IPS-18a (cell line): ENCODE results near the gene IL4.
"Not testable (repeated sequence)": the region's sequence is repeated elsewhere in the genome, so short reads cannot be mapped to it uniquely, and the experiment has no call there.

Experiments
- H3K27ac ChIP-seq: one replicate; pipeline ENCODE4 v1.5.1; 2013; ENCODE audit warnings: low read length
- H3K27me3 ChIP-seq: one replicate; pipeline ENCODE4 v1.6.1; 2013; ENCODE audit warnings: mild to moderate bottlenecking, low read length; ENCODE audit not compliant: control insufficient read depth, insufficient read depth
- H3K36me3 ChIP-seq: one replicate; pipeline ENCODE4 v1.6.1; 2013; ENCODE audit warnings: low read depth, low read length; ENCODE audit not compliant: control insufficient read depth
- H3K4me1 ChIP-seq: one replicate; pipeline ENCODE4 v1.6.1; 2013; ENCODE audit warnings: low read depth, low read length; ENCODE audit not compliant: control insufficient read depth
- H3K4me3 ChIP-seq: one replicate; pipeline ENCODE4 v1.5.1; 2013; ENCODE audit warnings: low read length
- H3K9ac ChIP-seq: one replicate; pipeline ENCODE4 v1.6.1; 2013; ENCODE audit warnings: mild to moderate bottlenecking, low read length, moderate library complexity
- H3K9me3 ChIP-seq: one replicate; pipeline ENCODE4 v1.6.1; 2013; ENCODE audit warnings: low read depth, low read length; ENCODE audit not compliant: control insufficient read depth

IL4 gene

DNA sequence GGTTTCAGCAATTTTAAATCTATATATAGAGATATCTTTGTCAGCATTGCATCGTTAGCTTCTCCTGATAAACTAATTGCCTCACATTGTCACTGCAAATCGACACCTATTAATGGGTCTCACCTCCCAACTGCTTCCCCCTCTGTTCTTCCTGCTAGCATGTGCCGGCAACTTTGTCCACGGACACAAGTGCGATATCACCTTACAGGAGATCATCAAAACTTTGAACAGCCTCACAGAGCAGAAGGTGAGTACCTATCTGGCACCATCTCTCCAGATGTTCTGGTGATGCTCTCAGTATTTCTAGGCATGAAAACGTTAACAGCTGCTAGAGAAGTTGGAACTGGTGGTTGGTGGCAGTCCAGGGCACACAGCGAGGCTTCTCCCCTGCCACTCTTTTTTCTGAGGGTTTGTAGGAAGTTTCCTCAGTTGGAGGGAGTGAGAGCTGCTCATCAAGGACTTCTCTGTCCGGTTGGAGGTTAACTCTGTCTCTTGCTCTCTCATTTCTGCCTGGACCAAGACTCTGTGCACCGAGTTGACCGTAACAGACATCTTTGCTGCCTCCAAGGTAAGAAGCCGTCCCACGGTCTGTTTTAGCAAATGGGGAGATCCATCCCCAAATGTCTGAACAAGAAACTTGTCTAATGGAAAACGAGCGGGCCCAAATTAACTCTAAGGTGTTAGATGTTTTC, at the start of gene IL4:
Gene IL4 (plus strand): TSS at position 51 of the 692 bp plus-strand sequence. CDS start 62 bp downstream, at position 113.
- H3K27me3 ChIP-seq = no peaks in the 10 kb centered on the region
- no peak within 1 kb of the TSS for H3K9ac ChIP-seq
- no peaks in the 10 kb centered on the region for H3K9me3 ChIP-seq
- H3K4me3 ChIP-seq = no peak within 1 kb of the TSS
- H3K4me1 ChIP-seq = no peaks in the 10 kb centered on the region
- no peaks in the 10 kb centered on the region for H3K36me3 ChIP-seq
- H3K27ac ChIP-seq = no peak within 1 kb of the TSS

DNA sequence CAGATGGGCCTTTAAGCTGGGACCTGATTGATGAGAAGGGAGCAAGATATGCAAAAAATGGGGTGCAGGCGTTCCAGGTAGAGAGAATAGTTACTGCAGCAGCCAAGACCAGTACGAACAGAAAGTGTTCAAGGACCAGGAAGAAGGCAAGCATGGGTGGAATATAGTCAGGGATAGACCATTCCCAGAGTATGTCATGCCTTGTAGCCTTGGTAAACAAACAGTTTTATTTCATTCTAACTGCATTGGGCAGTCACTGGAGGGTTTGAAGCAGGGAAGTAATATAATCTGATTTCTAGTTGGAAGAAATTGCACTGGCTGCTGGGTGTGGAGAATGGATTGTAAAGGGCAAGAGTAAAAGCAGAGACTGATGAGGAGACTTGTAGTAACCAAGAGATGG, 46.3 kb upstream of the IL4 start:
- no peaks in the 10 kb centered on the region for H3K9me3 ChIP-seq
- no peak overlapping the region for H3K27ac ChIP-seq
- no peak overlapping the region for H3K4me3 ChIP-seq
- H3K4me1 ChIP-seq = no peaks in the 10 kb centered on the region
- H3K27me3 ChIP-seq = no peaks in the 10 kb centered on the region
- no peak overlapping the region for H3K9ac ChIP-seq
- no peaks in the 10 kb centered on the region for H3K36me3 ChIP-seq

DNA sequence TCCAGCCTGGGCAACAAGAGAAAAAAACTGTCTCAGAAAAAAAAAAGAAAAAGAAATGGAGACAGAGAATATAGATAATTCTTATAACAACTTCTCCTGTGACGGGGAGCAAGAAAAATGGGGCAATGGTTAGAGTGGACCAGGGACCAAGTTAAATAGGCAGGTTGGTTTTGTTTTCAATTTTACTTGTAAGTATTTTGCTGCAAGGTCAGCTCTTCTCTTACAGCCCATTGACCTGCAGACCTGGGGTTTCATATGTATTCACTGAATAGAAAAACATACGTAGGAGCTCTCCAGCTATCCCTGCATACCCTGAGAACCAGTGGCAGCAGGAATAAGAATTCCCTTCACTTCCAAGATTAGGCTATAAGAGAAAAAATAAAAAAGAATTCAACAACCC, 45.0 kb upstream of the IL4 start:
- Histone ChIP-seq H3K4me1 (no peaks in the 10 kb centered on the region), H3K4me3 (no peak overlapping the region), H3K27me3 (no peaks in the 10 kb centered on the region), H3K9ac (no peak overlapping the region), H3K9me3 (no peaks in the 10 kb centered on the region), H3K27ac (no peak overlapping the region), H3K36me3 (no peaks in the 10 kb centered on the region)

DNA sequence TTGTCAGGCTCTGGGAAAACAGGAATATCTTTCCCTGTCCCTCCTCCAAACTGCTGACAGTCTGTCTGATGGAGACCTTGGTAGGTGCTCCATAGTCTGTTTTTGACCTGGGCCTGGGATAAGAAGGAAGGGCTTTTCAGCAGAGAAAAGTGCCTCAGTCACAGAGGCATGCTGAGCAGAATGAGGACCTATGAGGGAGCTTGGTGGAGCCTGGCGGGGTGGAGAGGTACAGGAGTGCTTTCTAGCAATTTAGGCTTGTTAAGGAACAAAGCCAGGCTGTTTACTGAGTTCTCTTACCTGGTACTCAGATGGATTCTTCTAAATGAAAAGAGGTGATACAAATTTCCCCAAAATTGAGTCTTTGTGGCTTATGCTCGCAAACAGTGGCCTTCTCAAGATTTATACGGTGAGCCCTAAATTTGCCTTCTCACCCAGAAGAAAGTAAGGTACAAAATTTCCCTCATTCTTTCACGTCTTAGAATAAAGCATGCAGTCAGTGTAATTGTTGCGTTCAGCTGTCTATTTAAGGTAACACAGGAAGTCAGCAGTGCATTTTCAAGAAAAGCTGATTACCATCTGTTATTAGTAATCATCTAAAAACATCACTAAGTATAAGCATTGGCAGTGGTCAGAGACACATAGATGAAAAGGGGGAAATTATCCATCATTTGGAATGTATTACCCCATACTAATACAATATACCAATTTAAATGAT, 44.4 kb upstream of the IL4 start:
- H3K9ac ChIP-seq = no peak overlapping the region
- no peaks in the 10 kb centered on the region for H3K27me3 ChIP-seq
- no peaks in the 10 kb centered on the region for H3K9me3 ChIP-seq
- H3K36me3 ChIP-seq = no peaks in the 10 kb centered on the region
- no peaks in the 10 kb centered on the region for H3K4me1 ChIP-seq
- H3K4me3 ChIP-seq = no peak overlapping the region
- H3K27ac ChIP-seq = no peak overlapping the region

DNA sequence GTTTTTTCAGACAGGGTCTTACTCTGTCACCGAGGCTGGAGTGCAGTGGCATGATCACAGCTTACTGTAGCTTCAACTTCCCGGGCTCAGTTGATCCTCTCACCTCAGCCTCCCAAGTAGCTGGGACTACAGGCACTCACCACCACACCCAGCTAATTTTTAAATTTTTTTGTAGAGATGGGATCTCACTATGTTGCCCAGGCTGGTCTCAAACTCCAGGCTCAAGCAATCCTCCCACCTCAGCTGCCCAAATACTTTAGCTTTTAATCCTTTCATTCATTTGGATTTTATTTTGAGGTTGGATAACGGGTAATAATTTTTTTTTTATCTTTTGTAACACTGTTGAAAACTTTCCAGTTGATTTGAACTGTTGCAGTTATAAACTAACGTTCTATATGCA, 40.2 kb upstream of the IL4 start:
- peaks cover 13% of the 10 kb centered on the region for H3K36me3 ChIP-seq

DNA sequence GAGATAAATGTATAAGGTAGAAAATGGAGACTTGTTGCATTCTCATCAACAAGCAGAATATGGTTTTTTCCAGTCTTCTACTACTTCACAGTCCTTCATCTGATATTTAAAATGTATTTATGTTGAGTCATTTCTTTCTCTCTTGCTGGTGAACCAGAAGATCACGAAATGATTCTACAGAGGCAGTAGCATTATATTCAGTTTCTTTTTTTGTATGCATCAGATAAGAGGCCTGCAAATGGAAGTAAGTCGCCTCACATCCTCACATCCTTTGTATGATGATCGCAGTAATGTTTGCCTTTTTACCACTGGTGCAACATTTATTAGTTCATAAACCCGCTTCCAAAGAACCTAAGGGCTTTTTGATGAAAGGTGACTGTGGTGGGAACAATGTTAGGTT, 37.9 kb upstream of the IL4 start:
- no peak overlapping the region for H3K9ac ChIP-seq
- H3K27ac ChIP-seq = no peak overlapping the region

More for the DNA sequence above, 40.2 kb upstream of the IL4 start:
- H3K4me3 ChIP-seq, H3K9ac ChIP-seq, H3K27me3 ChIP-seq, H3K4me1 ChIP-seq, H3K9me3 ChIP-seq, H3K27ac ChIP-seq: not testable (repeated sequence)

DNA sequence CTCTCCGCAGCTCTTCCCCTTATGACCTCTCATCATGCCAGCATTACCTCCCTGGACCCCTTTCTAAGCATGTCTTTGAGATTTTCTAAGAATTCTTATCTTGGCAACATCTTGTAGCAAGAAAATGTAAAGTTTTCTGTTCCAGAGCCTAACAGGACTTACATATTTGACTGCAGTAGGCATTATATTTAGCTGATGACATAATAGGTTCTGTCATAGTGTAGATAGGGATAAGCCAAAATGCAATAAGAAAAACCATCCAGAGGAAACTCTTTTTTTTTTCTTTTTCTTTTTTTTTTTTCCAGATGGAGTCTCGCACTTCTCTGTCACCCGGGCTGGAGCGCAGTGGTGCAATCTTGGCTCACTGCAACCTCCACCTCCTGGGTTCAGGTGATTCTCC, 36.5 kb upstream of the IL4 start:
- Histone ChIP-seq H3K27me3 (no peaks in the 10 kb centered on the region), H3K4me1 (no peaks in the 10 kb centered on the region), H3K4me3 (no peak overlapping the region), H3K36me3 (peaks cover 33% of the 10 kb centered on the region), H3K9me3 (no peaks in the 10 kb centered on the region), H3K27ac (no peak overlapping the region), H3K9ac (no peak overlapping the region)

More for the DNA sequence above, 37.9 kb upstream of the IL4 start:
- Histone ChIP-seq H3K27me3 (no peaks in the 10 kb centered on the region), H3K9me3 (no peaks in the 10 kb centered on the region), H3K36me3 (peaks cover 28% of the 10 kb centered on the region), H3K4me3 (no peak overlapping the region), H3K4me1 (no peaks in the 10 kb centered on the region)

DNA sequence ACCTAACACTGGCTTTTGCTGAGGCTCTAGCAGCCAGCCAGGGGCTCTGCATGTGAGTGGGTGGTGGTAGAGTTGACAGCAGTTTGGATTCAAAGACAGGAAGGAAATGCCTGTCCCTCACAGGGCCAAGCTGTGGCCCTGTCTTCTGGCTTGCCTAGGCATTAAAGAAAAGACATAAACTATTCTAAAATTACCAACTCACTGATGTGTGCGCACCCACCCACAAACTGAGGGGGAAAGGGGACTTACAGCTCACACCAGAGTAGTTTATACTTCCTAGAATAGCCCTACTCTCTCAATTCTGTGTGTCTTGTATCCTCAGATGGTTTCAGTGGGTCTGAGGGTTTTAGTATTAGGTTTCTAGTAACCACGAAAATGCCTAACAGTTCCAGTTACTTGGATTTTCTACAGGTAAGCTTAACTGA, 34.1 kb upstream of the IL4 start:
- Histone ChIP-seq H3K27me3 (no peaks in the 10 kb centered on the region), H3K9me3 (no peaks in the 10 kb centered on the region), H3K36me3 (peaks cover 41% of the 10 kb centered on the region), H3K4me3 (no peak overlapping the region), H3K4me1 (peaks cover 9% of the 10 kb centered on the region), H3K9ac (no peak overlapping the region), H3K27ac (no peak overlapping the region)

DNA sequence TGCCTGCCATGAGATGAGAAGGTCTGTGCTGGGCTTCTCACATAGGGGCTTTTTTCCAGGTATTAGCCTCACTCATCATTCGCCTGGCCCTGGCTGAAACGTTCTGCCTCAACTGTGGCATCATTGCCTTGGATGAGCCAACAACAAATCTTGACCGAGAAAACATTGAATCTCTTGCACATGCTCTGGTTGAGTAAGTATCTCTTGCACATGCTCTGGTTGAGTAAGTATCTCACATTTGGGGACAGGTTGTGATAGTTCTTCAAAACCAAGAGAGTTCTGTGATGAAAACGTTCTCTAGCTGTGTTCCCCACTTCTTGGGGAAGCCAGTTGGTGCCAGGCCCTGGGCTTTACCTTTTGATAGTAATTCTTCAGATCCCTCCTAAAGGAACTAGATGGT, 33.2 kb upstream of the IL4 start:
- no peaks in the 10 kb centered on the region for H3K27me3 ChIP-seq
- H3K4me3 ChIP-seq = no peak overlapping the region
- H3K27ac ChIP-seq = no peak overlapping the region
- no peaks in the 10 kb centered on the region for H3K9me3 ChIP-seq
- no peak overlapping the region for H3K9ac ChIP-seq
- H3K36me3 ChIP-seq = peaks cover 41% of the 10 kb centered on the region
- peaks cover 9% of the 10 kb centered on the region for H3K4me1 ChIP-seq

DNA sequence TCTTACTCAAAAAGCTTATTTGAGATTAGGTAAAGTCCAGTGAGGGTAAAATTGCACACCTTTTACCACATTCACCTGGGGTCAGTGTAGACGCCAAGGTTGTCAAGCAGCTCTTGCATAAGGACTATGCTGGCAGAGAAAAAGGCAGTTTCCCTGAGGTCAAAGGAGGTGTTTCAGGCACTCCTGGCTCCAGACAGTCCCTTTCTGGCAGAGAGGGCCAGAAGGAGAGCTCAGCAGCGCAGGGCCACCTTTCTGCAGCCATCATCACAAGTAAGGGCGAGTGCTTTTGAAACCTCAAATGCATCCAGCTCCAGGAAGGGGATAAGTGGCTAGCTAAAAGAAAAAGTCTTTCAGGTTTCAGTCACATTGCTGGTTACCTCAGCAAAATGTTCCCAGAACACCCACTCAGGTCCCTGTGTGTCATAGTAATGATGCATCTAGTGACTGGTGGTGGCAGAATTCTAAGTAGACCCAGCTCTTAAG, 32.5 kb upstream of the IL4 start:
- H3K9ac ChIP-seq = no peak overlapping the region
- H3K27me3 ChIP-seq = no peaks in the 10 kb centered on the region
- H3K27ac ChIP-seq = no peak overlapping the region
- peaks cover 9% of the 10 kb centered on the region for H3K4me1 ChIP-seq
- H3K4me3 ChIP-seq = no peak overlapping the region
- no peaks in the 10 kb centered on the region for H3K9me3 ChIP-seq
- peaks cover 41% of the 10 kb centered on the region for H3K36me3 ChIP-seq

DNA sequence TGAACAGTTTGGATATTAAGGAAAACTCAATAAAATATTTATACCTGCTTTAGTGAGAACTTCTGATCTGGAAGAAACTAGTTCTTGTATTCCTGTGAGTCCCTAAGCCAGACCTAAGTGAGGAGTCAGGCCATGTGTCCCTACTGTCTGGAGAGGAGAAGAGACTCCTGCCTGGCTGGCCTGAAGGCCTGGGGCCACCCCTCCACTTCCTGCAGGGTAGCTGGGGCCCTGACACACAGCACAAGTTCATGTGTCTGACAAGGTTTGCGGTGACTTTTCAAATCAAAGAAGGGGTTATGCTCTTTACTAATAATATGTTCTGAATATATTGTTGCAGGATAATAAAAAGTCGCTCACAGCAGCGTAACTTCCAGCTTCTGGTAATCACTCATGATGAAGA, 31.9 kb upstream of the IL4 start:
- Histone ChIP-seq H3K36me3 (peaks cover 41% of the 10 kb centered on the region), H3K4me3 (no peak overlapping the region), H3K9me3 (no peaks in the 10 kb centered on the region), H3K9ac (no peak overlapping the region), H3K4me1 (peaks cover 9% of the 10 kb centered on the region), H3K27me3 (no peaks in the 10 kb centered on the region), H3K27ac (no peak overlapping the region)

DNA sequence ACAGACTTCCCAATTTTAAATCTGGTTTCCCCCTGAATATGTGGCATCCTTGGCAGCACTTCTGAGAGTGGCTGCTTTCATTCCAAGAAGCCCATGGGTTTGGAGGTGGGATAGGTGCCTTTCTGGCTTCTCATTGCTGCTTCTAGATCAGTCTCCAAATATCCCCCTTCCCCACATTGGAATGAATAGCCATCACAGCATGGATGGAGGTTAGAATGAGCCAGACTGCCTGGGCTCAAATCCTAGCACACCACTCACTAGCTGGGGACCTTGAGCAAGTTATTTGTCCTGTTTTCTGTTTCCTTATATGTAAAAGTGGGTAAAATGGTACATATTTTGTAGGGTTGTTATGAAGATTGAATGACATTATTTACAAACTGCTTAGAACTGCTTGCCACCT, 29.6 kb upstream of the IL4 start:
- H3K27ac ChIP-seq = no peak overlapping the region
- H3K27me3 ChIP-seq = no peaks in the 10 kb centered on the region
- H3K4me3 ChIP-seq = no peak overlapping the region
- peaks cover 26% of the 10 kb centered on the region for H3K36me3 ChIP-seq
- H3K4me1 ChIP-seq = peaks cover 9% of the 10 kb centered on the region
- H3K9me3 ChIP-seq = no peaks in the 10 kb centered on the region
- no peak overlapping the region for H3K9ac ChIP-seq
